ENCODE results near the gene CCDC138.
A peak's percentile ranks its signal among the peaks of the same experiment; 100 is the strongest.

CCDC138 gene

GRCh38 chr2:108837198-108837597, 50.6 kb downstream of the CCDC138 start:
- TF ChIP-seq, protein P1, sequence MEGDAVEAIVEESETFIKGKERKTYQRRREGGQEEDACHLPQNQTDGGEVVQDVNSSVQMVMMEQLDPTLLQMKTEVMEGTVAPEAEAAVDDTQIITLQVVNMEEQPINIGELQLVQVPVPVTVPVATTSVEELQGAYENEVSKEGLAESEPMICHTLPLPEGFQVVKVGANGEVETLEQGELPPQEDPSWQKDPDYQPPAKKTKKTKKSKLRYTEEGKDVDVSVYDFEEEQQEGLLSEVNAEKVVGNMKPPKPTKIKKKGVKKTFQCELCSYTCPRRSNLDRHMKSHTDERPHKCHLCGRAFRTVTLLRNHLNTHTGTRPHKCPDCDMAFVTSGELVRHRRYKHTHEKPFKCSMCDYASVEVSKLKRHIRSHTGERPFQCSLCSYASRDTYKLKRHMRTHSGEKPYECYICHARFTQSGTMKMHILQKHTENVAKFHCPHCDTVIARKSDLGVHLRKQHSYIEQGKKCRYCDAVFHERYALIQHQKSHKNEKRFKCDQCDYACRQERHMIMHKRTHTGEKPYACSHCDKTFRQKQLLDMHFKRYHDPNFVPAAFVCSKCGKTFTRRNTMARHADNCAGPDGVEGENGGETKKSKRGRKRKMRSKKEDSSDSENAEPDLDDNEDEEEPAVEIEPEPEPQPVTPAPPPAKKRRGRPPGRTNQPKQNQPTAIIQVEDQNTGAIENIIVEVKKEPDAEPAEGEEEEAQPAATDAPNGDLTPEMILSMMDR (IDR thresholded peaks at IDR 0.05), result no peak

GRCh38 chr2:108841506-108841905, 54.9 kb downstream of the CCDC138 start:
- TF ChIP-seq, protein P1 (IDR thresholded peaks at IDR 0.05), result no peak

GRCh38 chr2:108845923-108846322, 59.4 kb downstream of the CCDC138 start:
- TF ChIP-seq, protein P1 (IDR thresholded peaks at IDR 0.05), result no peak

DNA sequence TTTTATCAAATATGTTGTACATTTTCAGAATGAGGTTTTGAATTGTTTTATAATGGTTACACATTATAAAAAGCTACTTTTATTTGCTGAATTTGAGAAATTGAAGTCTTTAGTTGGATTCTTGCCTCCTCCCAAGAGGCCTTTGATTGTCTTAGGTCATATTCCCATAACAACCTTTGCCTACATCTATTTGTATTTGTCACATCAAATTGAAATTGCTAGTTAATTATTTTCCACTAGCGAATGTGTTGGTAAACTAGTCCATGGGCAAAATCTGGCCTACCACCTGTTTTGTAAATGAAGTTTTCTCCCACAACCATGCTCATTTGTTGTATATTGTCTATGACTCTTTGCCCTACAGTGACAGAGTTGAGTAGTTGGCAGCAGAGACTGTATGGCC, 60.4 kb downstream of the CCDC138 start:
- TF ChIP-seq, protein P1 (IDR thresholded peaks at IDR 0.05), result no peak

DNA sequence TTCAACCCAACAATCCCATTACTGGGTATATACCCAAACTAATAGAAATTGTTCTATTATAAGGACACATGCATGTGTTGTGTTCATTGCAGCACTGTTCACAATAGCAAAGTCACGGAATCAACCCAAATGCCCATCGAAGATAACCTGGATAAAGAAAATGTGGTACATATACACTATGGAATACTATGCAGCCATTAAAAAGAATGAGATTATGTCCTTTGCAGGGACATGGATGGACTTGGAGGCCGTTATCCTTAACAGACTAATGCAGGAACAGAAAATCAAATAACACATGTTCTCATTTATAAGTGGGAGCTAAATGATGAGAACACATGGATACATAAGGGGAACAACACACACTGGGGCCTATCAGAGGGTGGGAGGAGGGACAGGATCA, 65.8 kb downstream of the CCDC138 start:
- TF ChIP-seq, protein P1 (IDR thresholded peaks at IDR 0.05), result no peak

DNA sequence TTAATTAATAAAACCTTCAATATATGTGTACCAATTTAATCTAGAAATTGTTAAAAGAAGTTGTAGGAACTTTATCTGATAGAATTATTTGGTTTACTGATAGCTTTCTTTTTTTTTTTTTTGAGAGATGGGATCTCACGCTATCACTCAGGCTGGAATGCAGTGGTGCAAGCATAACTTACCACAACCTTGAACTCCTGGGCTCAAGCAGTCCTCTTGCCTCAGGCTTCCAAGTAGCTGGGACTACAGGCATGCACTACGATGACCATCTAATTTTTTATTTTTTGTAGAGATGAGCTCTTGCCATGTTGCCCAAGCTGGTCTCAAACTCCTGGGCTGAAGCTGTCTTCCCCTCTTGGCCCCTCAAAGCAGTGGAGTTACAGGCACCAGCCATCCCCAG, 66.8 kb downstream of the CCDC138 start:
- TF ChIP-seq, protein P1 (IDR thresholded peaks at IDR 0.05), result no peak

DNA sequence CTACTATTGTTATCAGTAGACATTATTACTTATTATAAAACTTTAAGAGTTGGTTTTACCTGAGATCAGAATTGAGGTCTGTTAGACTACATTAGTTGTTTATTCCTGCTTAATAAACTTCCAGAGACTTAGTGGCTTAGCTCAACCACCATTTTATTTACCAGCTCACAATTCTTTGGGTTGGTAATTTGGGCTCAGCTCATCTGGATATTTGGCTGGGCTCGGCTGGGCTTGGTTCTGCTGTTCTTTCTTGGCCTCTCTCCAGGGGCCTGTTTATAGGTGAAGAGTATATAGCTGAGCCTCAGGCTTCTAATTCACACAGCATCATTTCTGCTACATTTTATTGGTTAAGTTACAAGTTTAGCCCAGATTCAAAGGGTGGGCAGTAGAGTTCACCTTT, 67.9 kb downstream of the CCDC138 start:
- TF ChIP-seq, protein P1 (IDR thresholded peaks at IDR 0.05), result no peak

- TF ChIP-seq, protein P1 (IDR thresholded peaks at IDR 0.05), result peak; percentile 46; the same call in 1 of the 2 replicates
These were observed 68.6 kb downstream of the CCDC138 start for GRCh38 chr2:108855194-108855593.

All from LNCAP (cell line).